H1 (cell line): Measurements from ENCODE around the gene SNX3. TPM values are rescaled to one million over a fixed set of nuclear protein-coding genes. Genes with fewer than 3 reads are reported as not detected.

Experiments
- BACH1 ChIP-seq: IDR thresholded peaks from 2 replicates; pipeline ENCODE4 v1.6.1; 2012; ENCODE audit warnings: low read length, improper control_type of control experiment
- polyA plus RNA-seq, 7 experiments: library from polyadenylated mRNA; depleted of rRNA in 3 of 7; stranded (reverse) in 5 of 7; unstranded in 2 of 7; fragments of >200 nt in 5 of 7; fragments of 200-250 nt in 2 of 7; gene quantifications; 1 replicate in 5 of 7; 2 replicates in 1 of 7; 4 replicates in 1 of 7; pipeline versions ENCODE4 v1.2.1 to v1.2.3, GENCODE V29; 2011 to 2013; ENCODE audit warnings: missing spikeins in 2 of 7, mixed read lengths in 2 of 7
- total RNA-seq: library from RNA; stranded (reverse); fragmentation: NEBNext Ultra II Directional; extraction: Animal tissue kit (Norgen Biotek cat#: 25700); gene quantifications from 2 replicates; pipeline ENCODE4 v1.2.1, GENCODE V29; 2021
- TF ChIP-seq, protein P1 (sequence below): IDR thresholded peaks from 2 replicates; pipeline ENCODE4 v1.6.1; 2011; ENCODE audit warnings: low read length, improper control_type of control experiment

SNX3 gene
- total and polyA plus RNA-seq, 2 of the 8 experiments (the other 6 are each of a cell fraction or from before 2014, with no cell fraction given), result 72.5 to 150 TPM

- TF ChIP-seq, protein P1, sequence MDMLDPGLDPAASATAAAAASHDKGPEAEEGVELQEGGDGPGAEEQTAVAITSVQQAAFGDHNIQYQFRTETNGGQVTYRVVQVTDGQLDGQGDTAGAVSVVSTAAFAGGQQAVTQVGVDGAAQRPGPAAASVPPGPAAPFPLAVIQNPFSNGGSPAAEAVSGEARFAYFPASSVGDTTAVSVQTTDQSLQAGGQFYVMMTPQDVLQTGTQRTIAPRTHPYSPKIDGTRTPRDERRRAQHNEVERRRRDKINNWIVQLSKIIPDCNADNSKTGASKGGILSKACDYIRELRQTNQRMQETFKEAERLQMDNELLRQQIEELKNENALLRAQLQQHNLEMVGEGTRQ, result no peak
- TF ChIP-seq BACH1, result no peak
- TF ChIP-seq, all 59 proteins: peak for 20
Measured at GRCh38 chr6:108260809-108261569, at the start of gene SNX3 (continued).
